K562 (cell line): ENCODE measurements around the gene LAMC1. TPM values are rescaled to one million over a fixed set of nuclear protein-coding genes. Genes with fewer than 3 reads are reported as not detected.

Experiments
- ATAC-seq: fragments of 200-7000 bp; cut with Tn5 transposase; 3 replicates; pipeline ENCODE4 v1.9.1; 2020; ENCODE audit warnings: moderate library complexity
- BruUV-seq: library from RNA; stranded (reverse); fragments of 400-500 nt; replicated peaks from 2 replicates; lab custom pipeline; 2021; lab: Mats Ljungman, UMichigan
- CTCF ChIA-PET: fragments of 300-600 bp; formaldehyde crosslinking; extraction: SDS; loops from one replicate; lab custom pipeline; 2021; ENCODE audit warnings: low intra/inter-chr PET ratio; lab: Yijun Ruan, JAX
- POLR2A ChIA-PET: fragments of 300-600, 350-650 bp; sonication (Branson Sonifier 250); formaldehyde crosslinking; extraction: SDS; loops from one replicate; lab custom pipeline; 2021; ENCODE audit warnings: antibody characterized with exemption, inconsistent platforms; lab: Yijun Ruan, JAX
- DNase-seq, 4 experiments: peaks; one replicate each; pipeline versions ENCODE4 v3.0.0 to v3.0.0-alpha.2; 2011 to 2018; ENCODE audit warnings: low spot score in 3 of 4, mixed read lengths in 3 of 4; ENCODE audit errors: extremely low read depth in 1 of 4
- FAIRE-seq: peaks from 2 replicates; lab custom pipeline; 2011; peaks lifted over from hg19 to GRCh38; lab: Jason Lieb, UNC
- H2AFZ ChIP-seq: 2 replicates; pipeline ENCODE4 v1.6.0; 2011; ENCODE audit warnings: low read depth, low read length, control low read depth, inconsistent platforms
- H3K27ac ChIP-seq: fragments of 200-600 bp; 3 replicates; pipeline ENCODE4 v1.8.0; 2011; ENCODE audit warnings: low read depth, mild to moderate bottlenecking, control low read depth, inconsistent platforms, low read length, moderate library complexity, mixed read lengths; ENCODE audit errors: extremely low read depth
- H3K27me3 ChIP-seq, 2 experiments: fragments of 300-600 bp in 1 of 2; 2 replicates in 1 of 2; 3 replicates in 1 of 2; pipeline versions ENCODE4 v1.6.0 to v1.8.0; 2011; ENCODE audit warnings: inconsistent platforms in 2 of 2, low read length in 2 of 2, mild to moderate bottlenecking in 1 of 2, mixed read lengths in 1 of 2, moderate library complexity in 1 of 2; ENCODE audit not compliant: control insufficient read depth in 2 of 2, insufficient read depth in 2 of 2
- H3K36me3 ChIP-seq: fragments of 300-600 bp; 3 replicates; pipeline ENCODE4 v1.8.0; 2011; ENCODE audit warnings: mild to moderate bottlenecking, low read length, inconsistent platforms; ENCODE audit not compliant: control insufficient read depth, insufficient read depth
- H3K4me1 ChIP-seq, 2 experiments: fragments of 200-600 bp in 1 of 2; replicated peaks in 1 of 2; 2 replicates in 1 of 2; 3 replicates in 1 of 2; pipeline versions ENCODE4 v1.5.1 to v1.8.0; 2011; ENCODE audit warnings: inconsistent platforms in 2 of 2, low read length in 2 of 2, mild to moderate bottlenecking in 1 of 2, mixed read lengths in 1 of 2, moderate library complexity in 1 of 2; ENCODE audit not compliant: control insufficient read depth in 2 of 2, insufficient read depth in 2 of 2
- H3K4me2 ChIP-seq: 2 replicates; pipeline ENCODE4 v1.6.1; 2011; ENCODE audit warnings: low read length, control low read depth, inconsistent platforms, mixed read lengths; ENCODE audit not compliant: insufficient read depth
- H3K4me3 ChIP-seq: fragments of 200-600 bp; sonication (generic), shearing (Covaris generic); 2 replicates; pipeline ENCODE4 v1.5.1; 2016; ENCODE audit warnings: control low read depth, inconsistent platforms
- H3K79me2 ChIP-seq: fragments of 200-600 bp; 3 replicates; pipeline ENCODE4 v1.8.0; 2011; ENCODE audit warnings: low read length, inconsistent platforms; ENCODE audit not compliant: control insufficient read depth, insufficient read depth
- H3K9ac ChIP-seq, 2 experiments: 2 replicates each; pipeline versions ENCODE4 v1.6.0 to v1.6.1; 2011; ENCODE audit warnings: low read depth in 2 of 2, low read length in 2 of 2, control low read depth in 1 of 2, inconsistent platforms in 1 of 2, mild to moderate bottlenecking in 1 of 2, mixed read lengths in 1 of 2; ENCODE audit not compliant: insufficient read depth in 1 of 2
- H3K9me1 ChIP-seq: one replicate; pipeline ENCODE4 v1.6.0; 2011; ENCODE audit warnings: inconsistent platforms, mild to moderate bottlenecking, low read length, moderate library complexity; ENCODE audit not compliant: control insufficient read depth, insufficient read depth
- H3K9me3 ChIP-seq: replicated peaks from 2 replicates; pipeline ENCODE4 v1.5.1; 2011; ENCODE audit warnings: low read depth, low read length, inconsistent platforms; ENCODE audit not compliant: control insufficient read depth, insufficient read depth
- H4K20me1 ChIP-seq: replicated peaks from 2 replicates; pipeline ENCODE4 v1.6.1; 2011; ENCODE audit warnings: low read length, inconsistent platforms, mixed read lengths; ENCODE audit not compliant: control insufficient read depth, insufficient read depth
- ATF4 ChIP-seq: fragments of 450-650 bp; formaldehyde crosslinking; IDR thresholded peaks from 2 replicates; pipeline ENCODE4 v1.4.0; 2022; ENCODE audit warnings: mild to moderate bottlenecking, moderate library complexity
- ETS1 ChIP-seq: conservative IDR thresholded peaks from 2 replicates; pipeline ENCODE4 v1.6.1; 2011; ENCODE audit warnings: low read depth, mild to moderate bottlenecking, low read length; ENCODE audit not compliant: control insufficient read depth
- FOXK1 ChIP-seq: sonication (generic); formaldehyde crosslinking; IDR thresholded peaks from 2 replicates; pipeline ENCODE4 v1.8.0; 2022; ENCODE audit warnings: missing genetic modification reagents, mild to moderate bottlenecking, borderline replicate concordance
- HOMEZ ChIP-seq: fragments of 250-450 bp; sonication (Bioruptor Pico); IDR thresholded peaks from 2 replicates; pipeline ENCODE4 v1.4.0; 2020; ENCODE audit warnings: mild to moderate bottlenecking, moderate library complexity
- KLF10 ChIP-seq: fragments of 250-450 bp; sonication (Bioruptor Pico); IDR thresholded peaks from 2 replicates; pipeline ENCODE4 v1.6.1; 2021; ENCODE audit warnings: matching md5 sums
- MEF2A ChIP-seq: IDR thresholded peaks from 2 replicates; pipeline ENCODE4 v1.6.1; 2011; ENCODE audit warnings: low read depth, mild to moderate bottlenecking, low read length, moderate library complexity; ENCODE audit not compliant: control insufficient read depth
- TBL1XR1 ChIP-seq, 2 experiments: IDR thresholded peaks; 2 replicates each; pipeline ENCODE4 v1.6.1; 2012; ENCODE audit warnings: improper control_type of control experiment in 2 of 2, low read length in 2 of 2, mild to moderate bottlenecking in 1 of 2
- ZBTB49 ChIP-seq: sonication (generic); formaldehyde crosslinking; IDR thresholded peaks from 2 replicates; pipeline ENCODE4 v1.8.0; 2022; ENCODE audit warnings: missing genetic modification reagents, mild to moderate bottlenecking, borderline replicate concordance
- ZSCAN29 ChIP-seq: fragments of 450-650 bp; IDR thresholded peaks from 2 replicates; pipeline ENCODE4 v1.6.1; 2017
- in situ Hi-C: fragments of 300-500 bp; cut with MboI; formaldehyde crosslinking; loops from 4 replicates; pipeline ENCODE4 v1.15.0; 2018; ENCODE audit warnings: inconsistent platforms, mixed read lengths
- intact Hi-C: fragments of 100-400 bp; cut with micrococcal nuclease; formaldehyde crosslinking; loops from 2 replicates; pipeline ENCODE4 v1.14.2; 2022
- polyA plus RNA-seq, 8 experiments: library from polyadenylated mRNA; depleted of rRNA in 4 of 8; stranded (reverse) in 5 of 8; unstranded in 3 of 8; fragments of >200 nt; fragmentation: Nextera tagmentation in 2 of 8; fragmentation: Illumina TruSeq in 1 of 8; extraction: Ambion mirVana in 2 of 8; extraction: Trizol in 1 of 8; gene quantifications; 2 replicates each; pipeline versions ENCODE4 v1.2.1 to v1.2.3, GENCODE V29; 2011 to 2014; ENCODE audit warnings: inconsistent platforms in 1 of 8, missing spikeins in 1 of 8
- total RNA-seq, 7 experiments: library from RNA; depleted of rRNA in 6 of 7; stranded (reverse); fragments of >200 nt in 6 of 7; fragmentation: Illumina TruSeq in 2 of 7; extraction: Trizol in 2 of 7; gene quantifications; 2 replicates each; pipeline versions ENCODE4 v1.2.1 to v1.2.3, GENCODE V29; 2011 to 2021; ENCODE audit warnings: low replicate concordance in 1 of 7

Gene LAMC1
- total and polyA plus RNA-seq, 9 of the 15 experiments (the other 6 are each of a cell fraction or from before 2014, with no cell fraction given), result 0.07 to 0.71 (median 0.13) TPM; not detected in 2

- intact Hi-C loops, result no loop called here
- Histone ChIP-seq H3K36me3 (no peaks in the 10 kb centered on the region), H3K4me1 (no peaks in the 10 kb centered on the region), H3K27me3 (no peaks in the 10 kb centered on the region), H3K27ac (no peak overlapping the region), H3K9me3 (no peaks in the 10 kb centered on the region), H2AFZ (no peak overlapping the region), H4K20me1 (no peaks in the 10 kb centered on the region), H3K9ac (no peak overlapping the region), H3K79me2 (no peaks in the 10 kb centered on the region), H3K9me1 (no peaks in the 10 kb centered on the region), H3K4me3 (no peak overlapping the region), H3K4me2 (no peak overlapping the region)
- no TSS peak for BruUV-seq
- FAIRE-seq (no peak), DNase-seq (no peak), ATAC-seq (no peak)
- ChIA-PET POLR2A (no interaction called here), CTCF (no interaction called here)
- in situ Hi-C loops, result no loop called here
- no peak for TF ChIP-seq TBL1XR1 (IDR thresholded peaks at IDR 0.05; ENCODE audit: low read length in 2 of 2)
- TF ChIP-seq ZBTB49 (CRISPR knock-in tag), result no peak
- no peak for TF ChIP-seq KLF10
- TF ChIP-seq FOXK1 (CRISPR knock-in tag), result no peak
- no peak for TF ChIP-seq HOMEZ (CRISPR knock-in tag)
- TF ChIP-seq ATF4 (CRISPR knock-in tag), result no peak
- no peak for TF ChIP-seq ZSCAN29
- no peak for TF ChIP-seq MEF2A
- TF ChIP-seq ETS1, result no peak
Measured at GRCh38 chr1:182998482-182998881, 24.7 kb upstream of the LAMC1 start.
